HG03139 (cell line): Measurements from ENCODE around the gene ALDH4A1.

Experiments
- ATAC-seq: cut with Tn5 transposase; IDR thresholded peaks from one replicate; pipeline ENCODE4 v1.9.1; 2021; ENCODE audit not compliant: unreplicated experiment

The ALDH4A1 gene

GRCh38 chr1:18902523-18903290 is at the start of gene ALDH4A1:
Gene ALDH4A1, minus strand, starts transcription at chr1:18902555. Its CDS starts 32 bp downstream, at chr1:18902523.
- peak; percentile 95 for ATAC-seq

- no peak for ATAC-seq
Measured at GRCh38 chr1:18951818-18952391, 49.5 kb upstream of the ALDH4A1 start.

GRCh38 chr1:18951416-18951815 is 49.1 kb upstream of the ALDH4A1 start:
- ATAC-seq: no peak

GRCh38 chr1:18950401-18951026 is 48.2 kb upstream of the ALDH4A1 start:
- no peak for ATAC-seq

GRCh38 chr1:18949686-18950400 is 47.5 kb upstream of the ALDH4A1 start:
- no peak for ATAC-seq

GRCh38 chr1:18948913-18949685 is 46.7 kb upstream of the ALDH4A1 start:
- no peak for ATAC-seq

GRCh38 chr1:18948048-18948912 is 45.9 kb upstream of the ALDH4A1 start:
- ATAC-seq: no peak

- no peak for ATAC-seq
Measured at GRCh38 chr1:18947570-18947969, 45.2 kb upstream of the ALDH4A1 start.

- no peak for ATAC-seq
Measured at GRCh38 chr1:18946550-18947381, 44.4 kb upstream of the ALDH4A1 start.

GRCh38 chr1:18945401-18945849 is 43.1 kb upstream of the ALDH4A1 start:
- ATAC-seq: no peak

- no peak for ATAC-seq
Measured at GRCh38 chr1:18944810-18945209, 42.5 kb upstream of the ALDH4A1 start.

GRCh38 chr1:18943914-18944572 is 41.7 kb upstream of the ALDH4A1 start:
- no peak for ATAC-seq

GRCh38 chr1:18943162-18943561 is 40.8 kb upstream of the ALDH4A1 start:
- no peak for ATAC-seq

GRCh38 chr1:18942340-18942739 is 40.0 kb upstream of the ALDH4A1 start:
- ATAC-seq: no peak

- ATAC-seq: no peak
Measured at GRCh38 chr1:18941221-18942141, 39.1 kb upstream of the ALDH4A1 start.

GRCh38 chr1:18940303-18941020 is 38.1 kb upstream of the ALDH4A1 start:
- no peak for ATAC-seq
